ENCODE results near the gene ECHDC3.

DNA sequence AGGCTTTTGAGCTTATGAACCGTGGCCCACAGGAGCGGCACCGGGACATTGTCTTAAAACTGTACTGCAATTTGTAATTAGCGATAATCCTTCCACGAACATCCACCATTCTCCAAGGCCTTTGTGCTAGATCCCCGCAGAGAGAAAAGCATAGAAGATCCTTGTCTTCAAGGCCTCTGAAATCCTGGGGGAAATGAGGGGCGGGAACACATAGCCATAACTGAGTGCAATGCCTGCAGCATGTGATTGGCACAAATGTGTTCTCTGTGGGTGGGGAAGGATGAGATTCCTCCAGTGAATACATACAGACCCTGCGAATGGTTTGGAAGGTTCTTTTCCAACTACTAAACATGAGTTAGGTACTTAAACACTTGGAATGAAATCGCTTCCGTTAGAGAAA lies 55.1 kb downstream of the ECHDC3 start:
- TF ChIP-seq POLR2AphosphoS5 (IDR thresholded peaks at IDR 0.05; ENCODE audit: borderline replicate concordance, low read depth, low read length) (no peak), EZH2 (IDR thresholded peaks at IDR 0.05) (no peak)
